ENCODE data around the gene SGCD.

SGCD gene

DNA sequence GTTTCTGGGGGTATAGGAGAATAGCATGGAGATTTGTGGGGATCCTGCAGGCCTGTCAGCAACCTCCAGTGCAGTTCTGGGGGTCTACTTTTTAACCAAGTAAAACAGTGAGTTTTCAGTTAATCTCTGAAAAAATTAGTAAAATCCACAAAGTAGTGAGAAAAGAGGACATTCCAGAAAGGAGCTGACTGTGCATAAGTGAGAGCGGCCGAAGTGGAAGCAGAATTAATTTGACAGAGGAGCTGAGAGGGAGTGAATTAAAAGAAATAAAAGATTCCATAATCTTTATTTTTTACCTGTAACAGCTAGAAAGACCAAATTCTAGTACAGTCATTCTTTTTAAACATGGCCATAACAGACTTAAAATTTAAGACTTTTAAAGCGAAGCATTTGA is 149.2 kb downstream of the SGCD start:
- no peak overlapping the region for H3K4me3 ChIP-seq
- no peak for DNase-seq (ENCODE audit: low spot score)
- TF ChIP-seq, protein P1, sequence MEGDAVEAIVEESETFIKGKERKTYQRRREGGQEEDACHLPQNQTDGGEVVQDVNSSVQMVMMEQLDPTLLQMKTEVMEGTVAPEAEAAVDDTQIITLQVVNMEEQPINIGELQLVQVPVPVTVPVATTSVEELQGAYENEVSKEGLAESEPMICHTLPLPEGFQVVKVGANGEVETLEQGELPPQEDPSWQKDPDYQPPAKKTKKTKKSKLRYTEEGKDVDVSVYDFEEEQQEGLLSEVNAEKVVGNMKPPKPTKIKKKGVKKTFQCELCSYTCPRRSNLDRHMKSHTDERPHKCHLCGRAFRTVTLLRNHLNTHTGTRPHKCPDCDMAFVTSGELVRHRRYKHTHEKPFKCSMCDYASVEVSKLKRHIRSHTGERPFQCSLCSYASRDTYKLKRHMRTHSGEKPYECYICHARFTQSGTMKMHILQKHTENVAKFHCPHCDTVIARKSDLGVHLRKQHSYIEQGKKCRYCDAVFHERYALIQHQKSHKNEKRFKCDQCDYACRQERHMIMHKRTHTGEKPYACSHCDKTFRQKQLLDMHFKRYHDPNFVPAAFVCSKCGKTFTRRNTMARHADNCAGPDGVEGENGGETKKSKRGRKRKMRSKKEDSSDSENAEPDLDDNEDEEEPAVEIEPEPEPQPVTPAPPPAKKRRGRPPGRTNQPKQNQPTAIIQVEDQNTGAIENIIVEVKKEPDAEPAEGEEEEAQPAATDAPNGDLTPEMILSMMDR (IDR thresholded peaks at IDR 0.05): no peak
- peak overlapping the region in 1 of 2 donors; percentile 73 for H3K27ac ChIP-seq

DNA sequence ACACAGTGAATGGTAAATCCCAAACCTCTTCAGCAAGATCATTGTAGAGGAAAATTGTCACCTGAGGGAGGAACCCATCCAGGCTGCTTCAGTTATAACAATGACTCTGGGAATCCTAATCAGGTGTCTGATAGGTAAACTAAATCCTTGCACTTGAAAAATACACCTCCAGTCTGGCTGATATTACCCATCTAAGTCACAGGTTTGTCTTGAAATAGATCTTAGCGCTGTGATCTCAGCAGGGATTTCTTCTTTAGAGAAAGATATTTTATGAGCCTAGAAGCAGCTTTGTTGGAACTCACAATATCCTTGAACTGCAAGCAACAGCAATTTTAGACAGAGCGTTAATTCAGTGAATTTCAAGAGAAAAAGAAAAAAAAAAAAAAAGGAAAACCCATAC is 149.7 kb downstream of the SGCD start:
- H3K27ac ChIP-seq: peak overlapping the region in 1 of 2 donors; percentile 45
- DNase-seq (ENCODE audit: low spot score): no peak
- H3K4me3 ChIP-seq: no peak overlapping the region
- TF ChIP-seq, protein P1 (IDR thresholded peaks at IDR 0.05): no peak

DNA sequence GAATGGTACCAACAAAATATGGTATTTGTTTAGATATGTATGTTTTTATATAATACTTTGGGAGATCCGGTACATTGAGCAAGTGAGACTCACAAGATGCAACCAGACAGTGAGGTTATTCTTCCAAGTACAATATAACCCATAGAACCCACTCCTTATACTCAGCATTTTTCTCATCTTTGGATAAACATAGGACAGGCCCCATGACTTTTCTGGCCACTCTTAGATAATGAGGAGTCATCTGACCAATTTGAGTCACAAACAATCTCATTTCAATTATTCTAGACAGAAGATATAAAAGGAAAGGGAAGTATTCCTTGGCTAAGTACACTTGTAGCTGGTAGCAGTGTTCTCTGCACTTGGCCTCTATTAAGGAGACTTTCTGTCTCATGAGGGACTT is 150.2 kb downstream of the SGCD start:
- H3K27ac ChIP-seq: peak overlapping the region in 1 of 2 donors; percentile 14
- TF ChIP-seq, protein P1 (IDR thresholded peaks at IDR 0.05): no peak
- no peak overlapping the region for H3K4me3 ChIP-seq
- DNase-seq (ENCODE audit: low spot score): no peak

DNA sequence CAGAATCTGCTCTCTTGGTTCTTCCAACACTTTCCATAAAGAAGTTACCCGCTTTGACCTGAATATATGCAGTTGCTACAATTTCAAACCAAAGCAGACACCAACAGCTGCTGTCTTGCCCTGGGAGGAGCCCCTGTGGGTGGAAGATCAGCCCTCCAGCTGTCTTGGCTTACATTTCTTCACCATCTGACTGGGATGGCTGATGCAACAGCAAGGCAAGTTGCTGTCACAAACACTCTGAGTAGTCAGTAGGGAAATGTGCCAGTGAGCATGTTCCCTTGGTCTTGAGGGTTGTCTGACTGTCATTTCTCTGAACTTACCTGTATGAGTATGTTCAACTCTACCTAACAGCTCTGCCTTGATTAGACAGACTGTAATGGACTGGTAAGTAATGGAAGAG is 152.9 kb downstream of the SGCD start:
- TF ChIP-seq, protein P1 (IDR thresholded peaks at IDR 0.05): no peak
- DNase-seq (ENCODE audit: low spot score): no peak
- no peak overlapping the region for H3K4me3 ChIP-seq
- H3K27ac ChIP-seq: no peak overlapping the region

DNA sequence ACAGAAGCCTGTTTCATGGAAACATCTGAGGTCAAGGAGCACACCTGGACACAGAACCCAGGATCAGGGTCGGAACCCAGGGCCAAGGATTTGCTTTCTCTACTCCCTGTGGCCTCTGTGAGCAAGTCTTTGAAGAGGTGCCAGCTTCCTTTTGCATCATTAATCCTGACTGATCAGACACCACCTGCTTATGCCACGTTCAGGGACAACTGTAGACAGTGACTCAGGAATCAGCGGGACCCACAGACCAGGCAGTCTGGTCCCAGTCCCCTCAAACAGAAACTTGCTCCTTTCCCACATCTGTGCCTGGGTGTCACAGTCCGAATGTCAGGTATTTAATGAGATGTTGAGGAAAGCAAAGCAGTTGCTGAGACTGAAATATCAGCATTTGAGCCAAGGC is 154.8 kb downstream of the SGCD start:
- TF ChIP-seq, protein P1 (IDR thresholded peaks at IDR 0.05): no peak
- DNase-seq (ENCODE audit: low spot score): no peak
- Histone ChIP-seq H3K27ac (no peak overlapping the region), H3K4me3 (no peak overlapping the region)

DNA sequence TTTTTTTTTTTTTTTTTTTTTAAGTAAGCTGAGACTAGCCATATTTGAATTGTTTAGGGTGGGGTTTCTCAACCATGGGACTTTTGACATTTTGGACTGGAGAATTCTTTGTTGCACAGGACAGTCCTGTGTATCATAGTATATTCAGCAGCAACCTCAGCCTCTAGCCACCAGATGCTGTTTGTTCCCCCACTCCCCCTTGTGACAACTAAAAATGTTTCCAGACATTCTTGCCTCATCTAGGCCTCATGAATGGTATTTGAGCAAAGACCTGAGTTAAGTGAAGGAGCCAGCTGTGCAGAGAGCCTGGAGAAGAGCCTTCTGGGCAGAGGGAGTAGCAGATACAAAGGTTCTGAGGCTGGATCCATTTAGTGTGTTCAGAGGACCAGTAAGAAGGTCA is 155.9 kb downstream of the SGCD start:
- TF ChIP-seq, protein P1 (IDR thresholded peaks at IDR 0.05): no peak
- Histone ChIP-seq H3K27ac (no peak overlapping the region), H3K4me3 (no peak overlapping the region)
- DNase-seq (ENCODE audit: low spot score): no peak

DNA sequence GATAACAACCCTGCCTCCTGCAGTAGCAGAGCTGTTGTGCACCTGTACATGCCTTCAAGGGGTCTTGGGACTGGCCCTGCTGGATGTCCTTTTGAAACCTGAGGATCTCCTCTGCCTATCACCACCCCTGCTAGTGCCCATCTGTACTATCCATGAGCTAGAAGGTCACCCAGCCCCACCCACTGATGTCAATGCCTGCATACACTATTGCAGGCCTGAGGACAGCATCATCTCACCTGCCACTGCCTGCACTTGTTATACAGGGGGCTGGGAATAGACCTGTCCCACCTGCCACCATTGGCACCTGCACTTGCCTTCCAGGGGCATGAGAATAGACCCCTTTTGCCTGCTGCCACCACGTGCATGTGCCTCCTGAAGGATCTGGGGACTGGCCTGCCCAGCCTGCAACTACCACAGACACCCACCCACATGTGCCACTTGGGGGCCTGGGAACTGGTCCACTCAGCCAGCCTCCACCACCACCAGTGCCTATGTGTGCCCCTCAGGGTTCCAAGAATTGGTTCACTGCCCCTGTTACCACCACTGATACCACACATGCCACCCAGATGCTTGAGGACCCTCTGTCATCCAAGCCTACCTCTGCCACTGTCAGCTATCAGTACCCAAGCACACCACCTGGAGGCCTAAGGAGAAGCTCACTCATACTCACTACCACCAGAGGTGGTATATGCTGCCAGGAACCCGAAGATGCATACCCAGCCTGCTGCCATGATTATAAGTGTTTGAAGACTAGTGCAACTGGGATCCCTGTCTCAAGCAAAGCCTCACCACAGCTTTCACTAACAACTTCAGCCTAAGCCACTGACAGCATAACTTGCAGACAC is 159.7 kb downstream of the SGCD start:
- no peak for DNase-seq (ENCODE audit: low spot score)
- no peak overlapping the region for H3K27ac ChIP-seq
- no peak overlapping the region for H3K4me3 ChIP-seq
- TF ChIP-seq, protein P1 (IDR thresholded peaks at IDR 0.05): no peak
